HCT116 (cell line): ENCODE measurements around the gene CFDP1.

Experiments
- EGR1 ChIP-seq: IDR thresholded peaks from 2 replicates; pipeline ENCODE4 v1.6.1; 2012; ENCODE audit warnings: low read depth
- EZH2 ChIP-seq: fragments of 200-600 bp; sonication (generic); IDR thresholded peaks from 2 replicates; pipeline ENCODE4 v1.6.1; 2017; ENCODE audit warnings: antibody characterized with exemption, mixed run types
- EZH2phosphoT487 ChIP-seq: fragments of 200-600 bp; IDR thresholded peaks from 2 replicates; pipeline ENCODE4 v1.6.1; 2018; ENCODE audit warnings: antibody characterized with exemption, borderline replicate concordance
- FOSL1 ChIP-seq: IDR thresholded peaks from 2 replicates; pipeline ENCODE4 v1.6.1; 2012; ENCODE audit warnings: low read depth
- JUND ChIP-seq: IDR thresholded peaks from 2 replicates; pipeline ENCODE4 v1.6.1; 2012
- POLR2A ChIP-seq: IDR thresholded peaks from 2 replicates; pipeline ENCODE4 v1.7.0; 2011; ENCODE audit warnings: borderline replicate concordance; ENCODE audit not compliant: insufficient read depth, insufficient read length; ENCODE audit errors: extremely low read depth
- POLR2AphosphoS5 ChIP-seq: IDR thresholded peaks from 2 replicates; pipeline ENCODE4 v1.6.1; 2011; ENCODE audit warnings: mild to moderate bottlenecking, low read depth, low read length, moderate library complexity
- RAD21 ChIP-seq: IDR thresholded peaks from 2 replicates; pipeline ENCODE4 v1.6.1; 2012; ENCODE audit warnings: low read depth, mild to moderate bottlenecking
- TCF7L2 ChIP-seq: IDR thresholded peaks from 2 replicates; pipeline ENCODE4 v1.7.0; 2011; ENCODE audit warnings: borderline replicate concordance, inconsistent platforms; ENCODE audit not compliant: insufficient read depth, insufficient read length; ENCODE audit errors: extremely low read depth
- ZNF274 ChIP-seq: fragments of 200-500 bp; sonication (Bioruptor generic); IDR thresholded peaks from 2 replicates; pipeline ENCODE4 v1.6.1; 2014; ENCODE audit warnings: mild to moderate bottlenecking, low read depth, low read length, inconsistent platforms
- TF ChIP-seq, protein P1 (sequence below), 3 experiments: fragments of 200-600 bp in 1 of 3; sonication (generic) in 1 of 3; IDR thresholded peaks in 2 of 3; conservative IDR thresholded peaks in 1 of 3; 2 replicates each; pipeline ENCODE4 v1.5.1; 2012 to 2017; ENCODE audit warnings: low read depth in 2 of 3, low read length in 2 of 3, antibody characterized with exemption in 1 of 3, borderline replicate concordance in 1 of 3, control low read depth in 1 of 3, mild to moderate bottlenecking in 1 of 3, mixed read lengths in 1 of 3, mixed run types in 1 of 3, moderate library complexity in 1 of 3; ENCODE audit not compliant: insufficient read depth in 1 of 3
- TF ChIP-seq, protein P2 (sequence below): IDR thresholded peaks from 2 replicates; pipeline ENCODE4 v1.6.1; 2012

DNA sequence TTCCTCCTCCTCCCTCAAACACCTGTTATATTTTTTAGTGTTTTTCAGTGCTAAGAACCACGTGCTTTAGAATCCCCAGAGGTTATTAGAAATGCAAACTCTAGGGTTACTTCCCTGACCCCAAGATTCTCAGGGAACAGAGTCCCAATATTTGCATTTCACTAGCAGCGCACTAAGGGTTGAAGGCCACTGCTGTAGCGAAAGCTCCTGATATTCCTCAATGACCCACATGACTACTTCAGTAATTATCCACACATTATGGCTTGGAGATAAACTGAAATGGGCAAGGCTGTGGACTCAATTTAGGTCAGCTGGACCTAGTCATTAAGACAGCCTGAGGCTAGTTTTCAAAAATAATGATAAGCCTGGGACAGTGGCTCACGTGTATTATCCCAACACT, 103.4 kb downstream of the CFDP1 start:
- TF ChIP-seq, protein P1, sequence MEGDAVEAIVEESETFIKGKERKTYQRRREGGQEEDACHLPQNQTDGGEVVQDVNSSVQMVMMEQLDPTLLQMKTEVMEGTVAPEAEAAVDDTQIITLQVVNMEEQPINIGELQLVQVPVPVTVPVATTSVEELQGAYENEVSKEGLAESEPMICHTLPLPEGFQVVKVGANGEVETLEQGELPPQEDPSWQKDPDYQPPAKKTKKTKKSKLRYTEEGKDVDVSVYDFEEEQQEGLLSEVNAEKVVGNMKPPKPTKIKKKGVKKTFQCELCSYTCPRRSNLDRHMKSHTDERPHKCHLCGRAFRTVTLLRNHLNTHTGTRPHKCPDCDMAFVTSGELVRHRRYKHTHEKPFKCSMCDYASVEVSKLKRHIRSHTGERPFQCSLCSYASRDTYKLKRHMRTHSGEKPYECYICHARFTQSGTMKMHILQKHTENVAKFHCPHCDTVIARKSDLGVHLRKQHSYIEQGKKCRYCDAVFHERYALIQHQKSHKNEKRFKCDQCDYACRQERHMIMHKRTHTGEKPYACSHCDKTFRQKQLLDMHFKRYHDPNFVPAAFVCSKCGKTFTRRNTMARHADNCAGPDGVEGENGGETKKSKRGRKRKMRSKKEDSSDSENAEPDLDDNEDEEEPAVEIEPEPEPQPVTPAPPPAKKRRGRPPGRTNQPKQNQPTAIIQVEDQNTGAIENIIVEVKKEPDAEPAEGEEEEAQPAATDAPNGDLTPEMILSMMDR (IDR thresholded peaks at IDR 0.05 in 2 of 3, conservative IDR thresholded peaks at IDR 0.05 in 1 of 3; ENCODE audit: borderline replicate concordance in 1 of 3, insufficient read depth in 1 of 3, low read depth in 2 of 3, low read length in 2 of 3): no peak
- no peak for TF ChIP-seq POLR2A
- no peak for TF ChIP-seq TCF7L2
- TF ChIP-seq FOSL1: no peak
- TF ChIP-seq, protein P2, sequence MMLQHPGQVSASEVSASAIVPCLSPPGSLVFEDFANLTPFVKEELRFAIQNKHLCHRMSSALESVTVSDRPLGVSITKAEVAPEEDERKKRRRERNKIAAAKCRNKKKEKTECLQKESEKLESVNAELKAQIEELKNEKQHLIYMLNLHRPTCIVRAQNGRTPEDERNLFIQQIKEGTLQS: no peak
- no peak for TF ChIP-seq EZH2
- TF ChIP-seq JUND: no peak
- no peak for TF ChIP-seq RAD21
- no peak for TF ChIP-seq EZH2phosphoT487
- TF ChIP-seq EGR1: no peak
- TF ChIP-seq ZNF274: no peak
- no peak for TF ChIP-seq POLR2AphosphoS5
